ENCODE data around the gene CMPK1. TPM values are rescaled to one million over a fixed set of nuclear protein-coding genes. Genes with fewer than 3 reads are reported as not detected.

Gene CMPK1
- total and polyA plus RNA-seq, 2 experiments from 2014 or later: 21.6 to 40.0 TPM

GRCh38 chr1:47416319-47417169, 83.0 kb downstream of the CMPK1 start:
- Histone ChIP-seq H3K9me3 (ENCODE audit: low read depth) (no peaks in the 10 kb centered on the region), H3K27me3 (peaks cover 100% of the 10 kb centered on the region), H3K4me1 (ENCODE audit: low read depth) (no peaks in the 10 kb centered on the region), H3K4me3 (peak overlapping the region; percentile 23), H3K27ac (no peak overlapping the region), H3K36me3 (no peaks in the 10 kb centered on the region)
- TF ChIP-seq CTCF (IDR thresholded peaks at IDR 0.05; ENCODE audit: low read depth, low read length): no peak
- DNase-seq (ENCODE audit: low read depth in 1 of 2, low spot score in 1 of 2): no peak

GRCh38 chr1:47417170-47418044, 83.8 kb downstream of the CMPK1 start:
- no peak overlapping the region for H3K27ac ChIP-seq
- DNase-seq (ENCODE audit: low read depth in 1 of 2, low spot score in 1 of 2): no peak
- no peak for TF ChIP-seq CTCF (IDR thresholded peaks at IDR 0.05; ENCODE audit: low read depth, low read length)

GRCh38 chr1:47418122-47418521, 84.5 kb downstream of the CMPK1 start:
- no peak for TF ChIP-seq CTCF (IDR thresholded peaks at IDR 0.05; ENCODE audit: low read depth, low read length)
- H3K4me3 ChIP-seq: no peak overlapping the region
- no peaks in the 10 kb centered on the region for H3K9me3 ChIP-seq (ENCODE audit: low read depth)
- H3K4me1 ChIP-seq (ENCODE audit: low read depth): no peaks in the 10 kb centered on the region
- H3K27ac ChIP-seq: no peak overlapping the region
- peaks cover 100% of the 10 kb centered on the region for H3K27me3 ChIP-seq
- no peaks in the 10 kb centered on the region for H3K36me3 ChIP-seq
- DNase-seq (ENCODE audit: low read depth in 1 of 2, low spot score in 1 of 2): no peak

More at GRCh38 chr1:47417170-47418044, 83.8 kb downstream of the CMPK1 start:
- H3K27me3 ChIP-seq: peaks cover 100% of the 10 kb centered on the region
- H3K4me3 ChIP-seq: no peak overlapping the region
- no peaks in the 10 kb centered on the region for H3K9me3 ChIP-seq (ENCODE audit: low read depth)
- H3K36me3 ChIP-seq: no peaks in the 10 kb centered on the region
- no peaks in the 10 kb centered on the region for H3K4me1 ChIP-seq (ENCODE audit: low read depth)

GRCh38 chr1:47418681-47419325, 85.2 kb downstream of the CMPK1 start:
- DNase-seq (ENCODE audit: low read depth in 1 of 2, low spot score in 1 of 2): no peak
- Histone ChIP-seq H3K4me1 (ENCODE audit: low read depth) (no peaks in the 10 kb centered on the region), H3K9me3 (ENCODE audit: low read depth) (no peaks in the 10 kb centered on the region), H3K4me3 (no peak overlapping the region), H3K27me3 (peaks cover 100% of the 10 kb centered on the region), H3K36me3 (no peaks in the 10 kb centered on the region), H3K27ac (no peak overlapping the region)
- TF ChIP-seq CTCF (IDR thresholded peaks at IDR 0.05; ENCODE audit: low read depth, low read length): no peak

GRCh38 chr1:47420547-47420946, 87.0 kb downstream of the CMPK1 start:
- no peak for DNase-seq (ENCODE audit: low read depth in 1 of 2, low spot score in 1 of 2)
- no peak for TF ChIP-seq CTCF (IDR thresholded peaks at IDR 0.05; ENCODE audit: low read depth, low read length)
- H3K4me3 ChIP-seq: no peak overlapping the region
- H3K27me3 ChIP-seq: peaks cover 90% of the 10 kb centered on the region
- no peaks in the 10 kb centered on the region for H3K4me1 ChIP-seq (ENCODE audit: low read depth)
- no peaks in the 10 kb centered on the region for H3K36me3 ChIP-seq
- no peak overlapping the region for H3K27ac ChIP-seq
- H3K9me3 ChIP-seq (ENCODE audit: low read depth): no peaks in the 10 kb centered on the region

Data from cardiac muscle cell (in vitro differentiated cells and primary cell).